Stimulated activated naive CD4-positive, alpha-beta T cell treated with Interleukin-2 at 50 U/mL for 16 hours (primary cell): ENCODE measurements around the gene CHAC1.
"Not testable (repeated sequence)": the region's sequence is repeated elsewhere in the genome, so short reads cannot be mapped to it uniquely, and the experiment has no call there.

Experiments used
- DNase-seq: peaks from one replicate; lab custom pipeline; 2025; lab: John Stamatoyannopoulos, UW

CHAC1 gene

GRCh38 chr15:40957041-40957555 lies 3.8 kb downstream of the CHAC1 start:
- DNase-seq: no peak

GRCh38 chr15:40957581-40958051 lies 4.3 kb downstream of the CHAC1 start:
- DNase-seq: no peak

GRCh38 chr15:40958146-40958545 lies 4.9 kb downstream of the CHAC1 start:
- DNase-seq: no peak

GRCh38 chr15:40958723-40959122 lies 5.5 kb downstream of the CHAC1 start:
- DNase-seq: no peak

GRCh38 chr15:40959331-40960141 lies 6.3 kb downstream of the CHAC1 start:
- DNase-seq: no peak

- DNase-seq: no peak
Observed at GRCh38 chr15:40960151-40960885, 7.0 kb downstream of the CHAC1 start.

GRCh38 chr15:40960925-40961324 lies 7.7 kb downstream of the CHAC1 start:
- no peak for DNase-seq

- DNase-seq: not testable (repeated sequence)
Observed at GRCh38 chr15:40961740-40962139, 8.5 kb downstream of the CHAC1 start.

GRCh38 chr15:40962317-40962716 lies 9.0 kb downstream of the CHAC1 start:
- not testable (repeated sequence) for DNase-seq

- DNase-seq: no peak
Observed at GRCh38 chr15:40963201-40963600, 9.9 kb downstream of the CHAC1 start.

GRCh38 chr15:40964006-40964405 lies 10.7 kb downstream of the CHAC1 start:
- DNase-seq: no peak

- no peak for DNase-seq
Observed at GRCh38 chr15:40964634-40965033, 11.4 kb downstream of the CHAC1 start.

- no peak for DNase-seq
Observed at GRCh38 chr15:40968290-40969085, 15.2 kb downstream of the CHAC1 start.

GRCh38 chr15:40969363-40969762 lies 16.1 kb downstream of the CHAC1 start:
- DNase-seq: no peak

- DNase-seq: no peak
Observed at GRCh38 chr15:40974879-40975278, 21.6 kb downstream of the CHAC1 start.

- no peak for DNase-seq
Observed at GRCh38 chr15:40976819-40977218, 23.5 kb downstream of the CHAC1 start.

GRCh38 chr15:40978141-40978540 lies 24.9 kb downstream of the CHAC1 start:
- no peak for DNase-seq

GRCh38 chr15:40978562-40978961 lies 25.3 kb downstream of the CHAC1 start:
- DNase-seq: no peak

- DNase-seq: no peak
Observed at GRCh38 chr15:40981186-40981585, 27.9 kb downstream of the CHAC1 start.

- no peak for DNase-seq
Observed at GRCh38 chr15:40982855-40983254, 29.6 kb downstream of the CHAC1 start.

GRCh38 chr15:40984406-40984805 lies 31.1 kb downstream of the CHAC1 start:
- DNase-seq: no peak

- no peak for DNase-seq
Observed at GRCh38 chr15:40984964-40985363, 31.7 kb downstream of the CHAC1 start.
